T-helper 1 cell treated with Interleukin-12 subunit alpha and Interleukin-12 subunit beta and Interleukin-4 antibody, amounts not matched to agents 30 ng/mL and 1 ng/mL, for 36 hours (primary cell): ENCODE measurements around the gene AQP2. TPM values are rescaled to one million over a fixed set of nuclear protein-coding genes. Genes with fewer than 3 reads are reported as not detected.

ENCODE experiments used
- intact Hi-C: fragments of 100-400 bp; cut with micrococcal nuclease; formaldehyde crosslinking; loops from one replicate; pipeline ENCODE4 v1.15.1; 2024
- total RNA-seq: library from RNA; stranded (reverse); gene quantifications from 2 replicates; pipeline ENCODE4 v1.2.3, GENCODE V29; 2022

Gene AQP2
- total RNA-seq, 1 donor from 2014 or later, result not detected

DNA sequence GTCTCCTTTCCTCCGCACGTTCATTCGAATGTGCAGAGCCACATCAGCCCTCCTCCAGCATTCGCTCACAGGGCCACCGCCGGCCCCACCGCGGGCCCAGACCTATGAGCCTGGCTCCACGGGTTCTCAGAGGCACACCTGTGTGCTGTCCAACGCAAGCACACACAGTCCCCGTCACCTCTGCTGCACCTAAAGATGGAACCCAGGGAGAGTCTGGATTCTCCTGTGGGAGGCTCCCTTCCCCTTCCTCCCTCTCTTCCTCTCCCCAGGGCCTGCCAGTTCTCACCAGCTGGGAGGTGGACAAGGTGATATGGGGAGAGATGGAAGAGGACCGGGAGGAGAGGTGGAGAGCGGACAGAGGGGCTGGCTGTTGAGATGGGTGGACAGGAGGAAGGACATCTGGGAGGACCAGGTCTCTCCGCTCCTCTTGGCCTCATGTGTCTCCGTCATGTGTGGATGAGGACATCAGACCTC, 17.3 kb downstream of the AQP2 start:
- intact Hi-C loops, result loop anchor here (1.0 to 5.0 kb wide), 8 partner anchors 23 to 199 kb away; partner anchors contain the start of genes CERS5, COX14 and RACGAP1

DNA sequence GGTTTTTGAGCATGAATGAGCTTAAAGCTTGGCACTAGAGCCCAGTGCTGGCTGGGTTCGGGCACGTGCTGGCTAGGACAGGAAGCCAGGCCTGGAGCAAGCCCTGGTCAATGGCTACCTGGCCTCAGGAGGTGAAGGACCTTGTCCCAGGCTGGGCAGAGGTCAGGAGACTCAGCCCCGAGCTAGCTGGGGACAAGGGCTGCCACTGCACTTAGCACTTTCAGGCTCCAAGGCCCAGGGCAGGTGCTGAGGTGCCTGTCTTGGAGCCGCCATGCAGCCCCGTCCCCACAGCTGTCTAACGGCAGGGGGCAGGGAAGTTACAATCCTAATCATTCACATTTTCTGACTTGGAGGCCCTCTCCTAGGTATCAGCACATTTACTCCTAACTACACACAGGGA, 17.9 kb downstream of the AQP2 start:
- intact Hi-C loops, result loop anchor here (5.0 kb wide), 1 partner anchor 101 kb away; no protein-coding TSS in a partner anchor

DNA sequence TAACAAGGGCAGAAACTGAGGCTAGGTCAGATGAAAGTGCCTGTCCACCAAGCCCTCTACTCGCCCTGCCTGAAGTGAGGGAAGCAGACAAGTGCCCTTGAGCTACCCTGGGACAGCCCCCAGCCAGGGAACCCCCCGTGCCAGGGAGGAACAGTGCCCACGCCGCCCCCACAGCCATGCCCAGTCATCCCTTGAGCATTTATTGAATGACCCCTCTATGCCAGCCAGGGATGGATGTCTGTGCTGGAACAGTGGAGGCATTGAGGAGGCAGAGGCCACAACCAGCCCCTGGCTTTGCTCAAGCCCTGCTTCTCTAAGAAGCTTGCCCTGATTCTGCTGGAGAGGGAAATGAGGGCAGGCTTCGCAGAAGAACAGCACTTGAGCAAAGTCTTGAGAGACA, 18.5 kb downstream of the AQP2 start:
- intact Hi-C loops, result loop anchor here (5.0 kb wide), 1 partner anchor 102 kb away; no protein-coding TSS in a partner anchor

DNA sequence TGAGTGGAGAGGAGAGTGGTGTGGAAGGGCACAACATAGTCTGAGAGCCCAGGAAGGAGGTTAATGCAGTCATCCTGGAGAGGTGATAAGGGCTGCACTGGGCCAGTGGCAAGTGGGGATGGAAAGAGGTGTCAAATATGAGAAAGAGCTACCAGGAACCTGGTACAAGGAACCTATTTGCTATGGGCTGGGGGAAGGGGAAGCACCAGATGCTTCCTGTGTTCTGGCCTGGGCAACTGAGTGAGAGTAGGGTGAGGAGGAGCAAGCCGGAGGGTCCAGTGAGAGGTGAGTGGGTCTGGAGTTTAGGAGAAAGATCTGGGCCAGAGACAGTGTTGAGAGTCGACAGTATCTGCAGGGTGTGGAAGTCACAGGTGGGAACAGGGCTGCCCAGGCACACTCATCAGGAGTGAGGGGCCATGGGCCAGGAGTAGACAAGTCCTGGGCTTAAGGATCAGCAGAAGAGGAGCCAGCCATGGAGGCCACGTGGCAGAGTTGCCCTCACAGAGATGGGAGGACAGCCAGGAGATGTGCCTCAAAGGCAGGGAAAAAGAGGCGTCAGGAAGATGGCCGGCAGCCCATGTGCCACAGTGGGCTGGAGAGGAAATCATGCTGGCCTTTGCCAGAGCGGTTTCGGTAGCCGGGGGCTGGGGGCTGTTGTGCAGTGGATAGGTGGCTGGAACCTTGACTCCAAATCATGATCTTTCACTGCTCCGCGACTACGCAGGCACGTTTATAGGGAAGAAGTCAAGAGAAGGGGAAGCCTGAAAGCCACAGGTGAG, 19.3 kb downstream of the AQP2 start:
- intact Hi-C loops, result loop anchor here (5.0 kb wide), 1 partner anchor 103 kb away; no protein-coding TSS in a partner anchor

DNA sequence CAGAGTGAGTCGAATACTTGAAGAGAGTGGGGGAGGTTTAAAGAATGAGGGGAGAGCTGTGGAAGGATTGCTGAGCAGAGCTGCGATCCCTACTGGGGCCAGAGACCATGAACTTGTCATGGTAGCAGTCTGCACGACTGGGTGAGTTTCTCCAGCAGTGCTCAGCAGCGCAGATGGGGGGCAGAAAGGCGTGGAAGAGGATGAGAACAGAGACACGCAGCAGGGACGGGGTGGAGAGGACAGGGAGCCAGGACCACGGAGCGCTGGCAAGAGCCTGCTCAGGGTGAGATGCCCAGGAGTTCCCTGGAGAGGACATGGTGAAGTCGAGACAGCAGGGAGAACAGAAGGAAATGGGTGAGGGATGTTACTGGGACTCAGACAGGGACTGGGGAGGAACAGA, 20.1 kb downstream of the AQP2 start:
- intact Hi-C loops, result no loop called here

DNA sequence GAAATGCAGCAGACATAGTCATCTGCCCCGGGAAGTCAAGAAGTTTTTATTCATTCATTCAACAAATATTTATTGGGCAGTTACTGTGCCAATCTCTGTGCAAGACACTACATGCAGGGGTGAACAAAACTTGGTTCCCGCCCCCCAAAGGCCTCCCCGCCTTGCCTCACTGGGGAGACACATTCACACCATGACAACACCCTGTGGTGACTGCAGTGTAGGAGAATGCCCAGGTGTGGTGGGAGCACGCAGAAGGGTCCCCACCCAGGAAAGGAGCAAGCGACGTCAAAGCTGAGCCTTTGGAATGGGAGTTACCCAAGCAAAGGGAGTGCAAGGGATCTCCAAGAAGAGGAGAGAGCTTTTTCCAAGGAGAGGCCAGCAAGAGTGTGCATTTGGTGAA, 20.6 kb downstream of the AQP2 start:
- intact Hi-C loops, result no loop called here

DNA sequence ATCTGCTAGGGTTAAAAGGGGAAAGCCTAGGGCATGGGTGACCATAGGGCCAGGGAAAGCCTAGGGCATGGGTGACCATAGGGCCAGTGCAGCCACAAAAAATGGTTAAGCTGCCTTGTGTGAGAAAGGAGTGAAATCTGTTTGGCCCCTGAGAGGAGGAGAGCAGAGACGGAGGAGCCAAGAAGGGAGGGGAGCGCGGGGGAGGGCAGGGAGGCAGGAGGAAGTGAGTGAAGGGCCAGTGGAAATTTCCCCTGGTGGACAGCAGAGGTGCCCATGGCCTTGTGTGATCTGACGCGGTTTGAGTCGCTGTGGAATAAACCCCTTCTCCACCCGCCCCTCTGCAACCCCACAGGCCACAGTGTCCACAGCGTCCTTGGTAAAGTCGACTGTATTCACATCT, 21.6 kb downstream of the AQP2 start:
- intact Hi-C loops, result no loop called here

DNA sequence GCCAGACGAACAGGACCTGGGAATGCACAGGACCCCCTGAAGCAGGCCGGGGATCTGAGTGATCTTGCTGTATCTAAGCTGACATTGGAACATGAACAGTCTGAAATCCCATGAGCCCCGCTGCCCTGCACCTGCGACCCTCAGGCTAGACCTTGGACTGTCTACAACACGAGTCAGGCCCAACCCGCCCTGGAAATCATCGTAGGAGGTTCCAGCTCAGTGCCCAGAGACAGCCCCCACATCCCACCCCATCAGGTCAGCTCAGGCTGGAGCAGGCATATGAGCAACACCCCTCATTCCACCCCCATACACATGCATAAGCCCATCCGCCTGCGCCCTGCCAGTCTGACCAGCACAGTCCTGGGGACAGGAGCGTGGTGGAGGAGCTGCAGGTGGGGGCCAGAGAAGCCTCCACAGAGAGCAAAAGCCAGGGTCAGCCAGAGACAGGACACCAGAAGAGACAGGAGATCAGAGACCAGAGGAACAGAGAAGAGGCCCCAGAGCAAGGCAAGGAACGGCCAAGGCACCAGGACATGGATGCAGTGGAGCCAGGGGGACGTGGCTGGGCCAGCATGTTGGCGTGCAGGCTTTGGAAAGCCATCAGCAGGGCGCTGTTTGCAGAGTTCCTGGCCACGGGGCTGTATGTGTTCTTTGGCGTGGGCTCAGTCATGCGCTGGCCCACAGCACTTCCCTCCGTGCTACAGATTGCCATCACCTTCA, 22.3 kb downstream of the AQP2 start, which contains the start of gene AQP6:
TSS of gene AQP6 (plus strand) at position 307 of the 720 bp plus-strand sequence. CDS start at position 534, 227 bp downstream.
- intact Hi-C loops, result no loop called here

DNA sequence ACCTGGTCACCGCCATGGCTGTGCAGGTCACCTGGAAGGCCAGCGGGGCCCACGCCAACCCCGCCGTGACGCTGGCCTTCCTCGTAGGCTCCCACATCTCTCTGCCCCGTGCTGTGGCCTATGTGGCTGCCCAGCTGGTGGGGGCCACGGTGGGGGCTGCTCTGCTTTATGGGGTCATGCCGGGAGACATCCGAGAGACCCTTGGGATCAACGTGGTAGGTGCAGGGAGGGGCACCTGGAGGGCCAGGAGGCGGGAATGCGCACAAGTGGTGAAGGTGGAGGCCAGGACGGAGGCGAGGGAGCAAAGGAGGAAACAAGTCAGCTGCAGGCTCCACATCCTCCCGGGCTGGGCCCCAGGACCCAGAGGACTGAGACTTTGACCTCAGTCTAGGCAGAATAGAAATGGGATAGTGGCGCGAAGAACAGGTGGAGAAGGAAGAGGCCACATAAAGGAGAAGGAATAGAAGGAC, 22.9 kb downstream of the AQP2 start:
- intact Hi-C loops, result no loop called here

DNA sequence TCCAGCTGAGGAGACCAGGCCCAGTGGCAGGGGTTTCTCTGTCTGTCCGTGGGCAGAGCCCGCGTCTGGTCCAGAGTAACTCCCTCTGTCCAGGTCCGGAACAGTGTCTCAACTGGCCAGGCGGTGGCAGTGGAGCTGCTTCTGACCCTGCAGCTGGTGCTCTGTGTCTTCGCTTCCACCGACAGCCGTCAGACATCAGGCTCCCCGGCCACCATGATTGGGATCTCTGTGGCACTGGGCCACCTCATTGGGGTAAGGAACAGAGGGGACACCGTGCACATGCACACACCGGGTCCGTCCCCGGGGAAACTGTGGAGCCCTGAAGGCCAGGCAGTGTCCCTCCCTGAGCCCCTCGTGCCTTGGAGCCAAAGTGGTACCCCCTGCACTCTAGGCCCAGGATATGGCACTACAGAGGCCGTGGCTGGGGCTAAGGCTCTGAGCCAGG, 23.7 kb downstream of the AQP2 start:
- intact Hi-C loops, result no loop called here

DNA sequence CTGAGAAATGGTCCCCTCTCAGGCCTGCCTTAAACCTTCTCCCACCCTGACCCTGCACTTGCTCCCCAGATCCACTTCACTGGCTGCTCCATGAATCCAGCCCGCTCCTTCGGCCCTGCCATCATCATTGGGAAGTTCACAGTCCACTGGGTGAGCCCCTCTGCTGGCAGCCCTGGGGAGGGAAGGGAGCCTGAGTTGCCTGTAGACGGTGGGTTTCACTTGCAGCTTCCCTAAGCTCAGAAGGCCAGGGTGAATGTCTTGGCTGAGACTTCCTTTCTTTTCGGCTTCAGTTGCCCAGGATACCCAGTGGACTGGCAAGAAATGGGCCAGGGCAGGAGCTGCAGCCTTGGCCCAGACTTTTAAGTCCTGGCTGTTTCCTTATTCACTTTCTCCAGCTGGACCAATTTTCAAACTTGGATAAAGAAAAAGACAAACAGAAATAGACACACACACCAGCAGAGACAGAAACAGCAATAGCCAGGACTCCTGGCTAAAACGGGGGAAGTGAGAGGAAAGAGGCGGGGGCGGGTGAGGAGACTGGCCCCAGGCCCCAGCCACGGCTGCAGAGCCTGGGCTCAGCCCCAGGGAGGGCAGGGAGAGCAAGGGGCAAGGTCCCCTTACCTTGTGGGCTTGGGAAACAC, 24.3 kb downstream of the AQP2 start:
- intact Hi-C loops, result no loop called here

DNA sequence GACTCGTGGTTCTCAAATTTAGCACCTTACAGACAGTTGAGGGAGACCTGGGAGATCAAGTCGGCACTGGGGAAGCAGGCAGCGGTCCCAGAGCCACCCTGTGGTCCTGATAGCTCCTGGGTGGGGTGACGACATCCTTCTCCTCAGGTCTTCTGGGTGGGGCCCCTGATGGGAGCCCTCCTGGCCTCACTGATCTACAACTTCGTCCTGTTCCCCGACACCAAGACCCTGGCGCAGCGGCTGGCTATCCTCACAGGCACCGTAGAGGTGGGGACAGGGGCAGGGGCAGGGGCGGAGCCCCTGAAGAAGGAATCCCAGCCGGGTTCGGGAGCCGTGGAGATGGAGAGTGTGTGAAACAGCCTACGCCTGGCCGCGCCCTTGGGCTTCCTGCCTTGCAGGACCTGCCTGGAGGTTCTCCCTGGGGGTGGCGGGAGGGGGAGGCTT, 24.8 kb downstream of the AQP2 start:
- intact Hi-C loops, result no loop called here

DNA sequence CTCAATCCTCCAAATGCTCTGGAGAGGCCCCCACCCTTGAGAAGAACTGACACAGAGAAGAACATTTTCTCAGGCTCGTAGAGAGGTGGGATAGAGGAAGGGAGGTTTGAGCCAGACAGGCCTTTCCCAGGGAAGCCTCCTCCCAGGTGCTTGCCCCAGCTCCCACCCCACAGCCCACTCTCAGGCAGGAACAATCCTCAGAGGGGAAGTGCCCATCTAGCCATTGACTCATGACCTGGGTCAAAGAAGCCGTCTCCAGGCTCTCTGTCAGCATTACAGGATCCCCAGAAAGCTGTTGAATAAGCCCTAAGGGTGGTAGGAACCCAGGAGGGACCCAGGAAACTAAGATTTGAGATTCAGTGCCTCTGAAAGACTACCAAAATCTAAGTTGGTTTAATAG, 26.0 kb downstream of the AQP2 start:
- intact Hi-C loops, result no loop called here

DNA sequence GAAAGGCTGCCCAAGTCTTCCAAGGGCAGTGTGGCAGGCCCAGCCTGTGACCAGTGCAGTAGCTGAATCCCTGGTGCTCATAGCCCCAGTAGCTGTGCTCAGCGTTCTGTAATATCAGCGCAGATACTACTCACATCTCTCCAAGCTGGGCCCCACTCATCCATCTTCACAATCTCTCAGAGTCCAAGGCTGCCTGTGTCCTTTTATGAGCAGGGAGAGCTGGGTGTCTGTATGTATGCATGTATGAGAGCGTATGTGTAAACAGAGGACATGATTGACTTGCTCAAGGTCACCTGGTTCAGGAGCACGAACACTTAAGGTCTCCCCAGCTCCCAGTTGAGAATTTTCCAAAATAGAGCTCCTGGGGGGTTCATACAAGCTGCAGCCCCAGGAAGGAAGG, 27.6 kb downstream of the AQP2 start:
- intact Hi-C loops, result no loop called here

DNA sequence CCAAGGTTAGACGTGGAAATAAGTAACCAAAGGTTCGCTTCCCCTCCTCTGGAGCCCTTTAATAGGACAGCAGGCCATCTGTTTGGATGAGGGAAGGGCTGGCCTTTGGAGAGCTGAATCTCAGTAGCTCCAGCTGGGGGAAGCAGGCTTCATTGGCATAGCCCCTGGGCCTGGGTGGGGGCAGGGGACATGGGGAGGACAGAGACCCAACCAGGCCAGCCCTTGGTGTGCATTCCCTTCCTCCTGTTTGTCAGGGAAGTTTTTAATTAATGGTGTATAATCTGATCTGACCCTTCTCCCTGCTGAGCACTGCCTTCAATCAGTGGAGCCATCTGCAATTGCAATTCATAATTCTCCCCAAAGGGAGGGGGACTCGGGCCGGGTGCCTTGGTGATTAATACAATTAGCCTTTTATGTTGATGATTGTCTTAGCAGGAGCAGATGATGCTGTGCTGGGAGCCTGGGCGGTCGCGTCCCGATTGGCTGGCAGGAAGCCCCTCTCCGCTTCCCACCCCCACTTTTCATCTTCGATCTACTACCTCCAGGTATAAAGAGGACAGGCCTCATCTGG, 28.6 kb downstream of the AQP2 start:
- intact Hi-C loops, result no loop called here

DNA sequence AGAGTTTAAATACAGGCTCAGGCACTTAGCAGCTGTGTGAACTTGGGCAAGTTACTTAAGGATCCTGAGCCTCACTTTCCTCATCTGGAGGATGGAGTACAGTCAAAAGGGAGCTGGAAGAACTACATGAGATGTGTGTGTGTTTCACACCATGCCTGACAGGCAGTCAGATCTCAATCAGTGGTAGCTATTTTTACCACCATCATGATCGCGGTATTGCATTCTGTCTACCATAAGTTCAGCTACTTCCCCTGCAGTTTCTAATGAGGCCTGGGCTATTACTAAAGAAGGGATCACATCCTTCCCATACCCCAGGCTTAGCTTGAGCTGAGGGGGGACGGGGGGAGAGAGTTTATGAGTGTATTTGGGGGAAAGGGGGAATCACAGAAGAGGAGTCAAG, 29.3 kb downstream of the AQP2 start:
- intact Hi-C loops, result no loop called here

DNA sequence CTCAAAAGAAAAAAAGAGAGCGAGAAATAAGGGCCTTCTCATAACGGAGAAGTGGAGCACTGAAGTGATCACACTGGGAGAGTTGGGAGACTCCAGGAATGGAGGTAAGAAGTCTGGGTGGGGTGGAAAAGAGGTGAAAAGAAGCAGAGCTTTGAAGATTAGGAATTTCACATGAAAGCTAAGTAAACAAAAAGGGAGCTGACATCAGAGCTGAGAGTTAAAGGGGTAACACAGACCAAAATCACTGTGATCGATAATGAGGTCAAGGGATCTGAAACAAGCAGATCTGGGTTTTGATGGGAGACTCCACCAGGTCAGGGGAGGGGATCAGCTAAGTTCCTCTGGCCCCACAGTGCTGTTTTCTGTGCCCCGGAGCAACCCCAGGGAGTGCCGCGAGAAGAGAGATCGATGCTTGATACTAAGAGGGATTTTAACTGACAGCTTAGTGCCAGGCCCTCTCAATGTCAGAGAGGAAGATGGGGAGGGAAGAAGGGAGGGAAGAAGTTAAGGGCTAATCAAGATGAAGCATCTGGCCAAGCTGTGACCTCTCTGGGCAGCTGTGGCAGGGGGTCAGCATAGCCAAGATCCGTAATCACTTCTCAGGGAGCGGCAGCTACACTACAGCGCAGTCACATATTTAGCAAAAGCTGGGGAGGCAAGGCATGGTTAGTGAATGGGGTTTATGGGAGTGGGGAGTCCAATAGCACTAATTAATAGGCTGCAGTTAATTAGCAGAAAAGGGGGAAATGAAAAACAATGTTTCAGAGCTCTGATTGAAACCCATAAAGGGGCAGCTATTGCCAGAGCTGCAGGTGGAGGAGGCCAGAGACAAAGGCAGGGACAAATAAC, 30.2 kb downstream of the AQP2 start:
- intact Hi-C loops, result no loop called here

DNA sequence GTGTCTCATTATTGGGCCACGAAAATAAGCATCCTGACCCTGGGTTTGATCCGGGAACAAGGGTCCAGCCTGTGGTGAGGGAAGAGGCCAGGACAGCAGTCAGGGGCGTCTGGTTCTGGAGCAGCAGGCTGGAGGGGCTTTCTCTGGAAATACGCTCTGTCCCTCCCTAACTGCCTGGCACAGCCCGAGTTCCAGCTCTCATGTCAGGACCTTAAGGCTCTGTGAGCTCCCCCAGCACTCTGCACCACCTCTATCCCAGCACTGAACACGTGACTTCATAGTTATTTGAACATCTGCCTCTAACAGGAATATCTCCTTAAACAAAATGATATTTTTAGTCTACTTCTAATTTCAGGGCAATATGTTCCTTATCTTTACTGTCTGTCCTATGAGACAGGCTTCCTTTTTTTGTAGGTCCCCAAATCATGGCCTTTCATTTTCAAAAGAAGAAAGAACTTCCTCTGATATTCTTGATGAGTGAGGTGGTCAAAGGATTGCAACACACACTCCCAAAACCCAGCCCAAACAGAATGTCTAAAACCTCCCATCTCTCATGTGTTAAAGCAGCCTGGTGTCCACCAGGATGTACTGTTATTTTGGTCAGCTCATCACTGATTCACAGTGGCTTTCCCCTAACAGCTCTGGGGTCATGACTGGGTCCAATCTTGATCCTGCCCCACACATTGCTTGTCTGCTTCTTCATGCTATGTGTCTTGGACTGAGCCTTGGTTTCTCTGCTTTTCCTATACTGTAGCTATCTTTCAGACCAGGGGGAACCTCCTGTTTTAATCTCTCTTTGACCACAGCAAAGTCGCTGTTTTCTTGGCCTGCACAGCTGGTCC, 31.9 kb downstream of the AQP2 start:
- intact Hi-C loops, result no loop called here

DNA sequence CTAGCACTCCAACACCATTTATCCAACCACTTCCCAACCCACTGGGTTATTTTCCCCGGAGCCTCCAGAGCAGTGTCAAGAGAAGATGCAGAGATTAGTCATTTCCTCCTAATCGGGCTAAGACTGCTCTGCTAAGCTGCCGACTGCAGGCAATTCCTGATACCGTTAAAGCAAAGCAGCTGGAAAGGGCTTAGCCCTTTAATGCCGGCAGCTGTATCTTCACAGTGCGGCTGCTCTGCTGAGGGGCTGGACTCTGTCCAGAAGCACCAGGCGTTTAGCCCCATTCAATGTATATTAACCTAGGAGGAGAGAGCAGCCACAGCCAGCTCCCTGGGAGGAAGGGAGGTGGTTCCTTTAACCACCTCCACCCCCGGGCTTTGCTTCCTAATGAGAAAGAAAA, 33.4 kb downstream of the AQP2 start:
- intact Hi-C loops, result no loop called here
